Stomach (tissue), 9 donors: ENCODE results near the gene PCLAF. TPM values are rescaled to one million over a fixed set of nuclear protein-coding genes. Genes with fewer than 3 reads are reported as not detected.
"Not testable (repeated sequence)": the region's sequence is repeated elsewhere in the genome, so short reads cannot be mapped to it uniquely, and the experiment has no call there.

Experiments
- DNase-seq, 2 donors: peaks; one replicate each; pipeline versions ENCODE4 v3.0.0 to v3.0.0-alpha.2; 2013 to 2019
- H3K27ac ChIP-seq, 5 donors: fragments of 200-600 bp in 4 of 5; sonication (generic) in 4 of 5; one replicate each; pipeline ENCODE4 v1.5.1; 2013 to 2019; ENCODE audit warnings: mild to moderate bottlenecking in 1 of 5, moderate library complexity in 1 of 5
- H3K27me3 ChIP-seq, 3 donors: fragments of 200-600 bp; sonication (generic); one replicate each; pipeline ENCODE4 v1.5.1; 2017 to 2019; ENCODE audit warnings: mixed run types in 1 of 3
- H3K36me3 ChIP-seq, 4 donors: fragments of 200-600 bp; sonication (generic); 1 replicate in 3 of 4; 2 replicates in 1 of 4; pipeline ENCODE4 v1.5.1; 2016 to 2019
- H3K4me1 ChIP-seq, 4 donors: fragments of 200-600 bp; sonication (generic); one replicate each; pipeline ENCODE4 v1.5.1; 2016 to 2019
- H3K4me3 ChIP-seq, 4 donors: fragments of 200-600 bp; sonication (generic) in 3 of 4; one replicate each; pipeline ENCODE4 v1.5.1; 2016 to 2019; ENCODE audit warnings: mild to moderate bottlenecking in 1 of 4
- H3K9me3 ChIP-seq, 4 donors: fragments of 200-600 bp; sonication (generic); one replicate each; pipeline ENCODE4 v1.5.1; 2016 to 2019
- EP300 ChIP-seq: sonication (generic); formaldehyde crosslinking; IDR thresholded peaks from one replicate; pipeline ENCODE4 v1.6.1; 2017; ENCODE audit warnings: antibody characterized with exemption
- POLR2A ChIP-seq, 4 donors: fragments of 450-650 bp; IDR thresholded peaks; one replicate each; pipeline ENCODE4 v1.6.1; 2016; ENCODE audit warnings: antibody characterized with exemption in 4 of 4, control low read depth in 2 of 4, mild to moderate bottlenecking in 1 of 4, moderate library complexity in 1 of 4
- POLR2AphosphoS5 ChIP-seq, 3 donors: sonication (generic); formaldehyde crosslinking; IDR thresholded peaks; one replicate each; pipeline ENCODE4 v1.6.1; 2016; ENCODE audit warnings: antibody characterized with exemption in 3 of 3
- WGBS, 5 donors: extraction: QIAGEN DNeasy Blood & Tissue Kit in 3 of 5; methylation state at CpG; one replicate each; pipeline versions ENCODE4 v1.1.5 to v1.1.7; 2013 to 2018; 5-methylcytosine and 5-hydroxymethylcytosine counted together
- intact Hi-C: fragments of 100-400 bp; cut with DNase I; formaldehyde crosslinking; loops from one replicate; pipeline ENCODE4 v1.15.1; 2023; ENCODE audit warnings: low total_unique reads
- polyA plus RNA-seq, 3 donors: library from polyadenylated mRNA; stranded (reverse); fragments of 200-250 nt; gene quantifications; one replicate each; pipeline ENCODE4 v1.2.3, GENCODE V29; 2013
- total RNA-seq, 5 donors: library from RNA; depleted of rRNA; stranded (reverse); fragments of >200 nt; gene quantifications; one replicate each; pipeline versions ENCODE4 v1.1.0 to v1.2.3, GENCODE V29; 2014 to 2016
- TF ChIP-seq, protein P1 (sequence below), 7 experiments: fragments of 450-650 bp in 4 of 7; fragments of 200-600 bp in 3 of 7; sonication (generic) in 3 of 7; IDR thresholded peaks; one replicate each; pipeline ENCODE4 v1.5.1; 2016 to 2019; ENCODE audit warnings: antibody characterized with exemption in 7 of 7, control low read depth in 2 of 7, mild to moderate bottlenecking in 1 of 7
- donor health status: healthy with polysubstance abuse.
- donor health status: Bipolar disorder and iron deficiency.
- donor health status: healthy.

PCLAF gene
- total and polyA plus RNA-seq, 8 donors: 1.3 to 32.5 (median 18.6) TPM; not detected in 3

DNA sequence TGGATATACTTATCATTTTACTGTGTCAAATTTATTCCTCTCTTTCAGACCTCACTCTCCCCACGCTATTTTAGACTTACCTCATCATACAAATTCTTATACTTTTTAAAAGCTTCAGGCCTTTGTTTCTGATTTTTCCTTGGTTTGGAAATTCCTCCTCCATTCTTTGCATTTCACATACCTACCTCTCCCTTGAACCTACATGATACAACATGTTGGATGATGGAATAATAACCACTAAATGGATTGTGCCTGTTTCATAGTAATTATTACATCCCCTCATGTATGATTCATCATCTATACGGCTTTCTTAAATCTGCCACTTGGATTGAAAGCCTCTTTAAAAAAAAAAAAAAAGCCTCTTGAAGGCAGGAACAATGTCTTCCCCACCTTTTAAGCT, 31.0 kb upstream of the PCLAF start:
- intact Hi-C loops: no loop called here
- no peak overlapping the region for H3K27ac ChIP-seq
- H3K36me3 ChIP-seq: peaks cover 43 to 98% (median 93%) of the 10 kb centered on the region in 4 donors
- H3K4me3 ChIP-seq: no peak overlapping the region
- no peaks in the 10 kb centered on the region for H3K9me3 ChIP-seq
- no peaks in the 10 kb centered on the region for H3K4me1 ChIP-seq
- TF ChIP-seq, protein P1, sequence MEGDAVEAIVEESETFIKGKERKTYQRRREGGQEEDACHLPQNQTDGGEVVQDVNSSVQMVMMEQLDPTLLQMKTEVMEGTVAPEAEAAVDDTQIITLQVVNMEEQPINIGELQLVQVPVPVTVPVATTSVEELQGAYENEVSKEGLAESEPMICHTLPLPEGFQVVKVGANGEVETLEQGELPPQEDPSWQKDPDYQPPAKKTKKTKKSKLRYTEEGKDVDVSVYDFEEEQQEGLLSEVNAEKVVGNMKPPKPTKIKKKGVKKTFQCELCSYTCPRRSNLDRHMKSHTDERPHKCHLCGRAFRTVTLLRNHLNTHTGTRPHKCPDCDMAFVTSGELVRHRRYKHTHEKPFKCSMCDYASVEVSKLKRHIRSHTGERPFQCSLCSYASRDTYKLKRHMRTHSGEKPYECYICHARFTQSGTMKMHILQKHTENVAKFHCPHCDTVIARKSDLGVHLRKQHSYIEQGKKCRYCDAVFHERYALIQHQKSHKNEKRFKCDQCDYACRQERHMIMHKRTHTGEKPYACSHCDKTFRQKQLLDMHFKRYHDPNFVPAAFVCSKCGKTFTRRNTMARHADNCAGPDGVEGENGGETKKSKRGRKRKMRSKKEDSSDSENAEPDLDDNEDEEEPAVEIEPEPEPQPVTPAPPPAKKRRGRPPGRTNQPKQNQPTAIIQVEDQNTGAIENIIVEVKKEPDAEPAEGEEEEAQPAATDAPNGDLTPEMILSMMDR (IDR thresholded peaks at IDR 0.05): no peak
- TF ChIP-seq POLR2A (IDR thresholded peaks at IDR 0.05): no peak
- TF ChIP-seq POLR2AphosphoS5 (IDR thresholded peaks at IDR 0.05): no peak
- no peak for TF ChIP-seq EP300
- H3K27me3 ChIP-seq: no peaks in the 10 kb centered on the region
- WGBS, 5 donors: 83 to 95% (median 88%) methylated on average over 2 of the region's 2 CpGs
- no peak for DNase-seq

DNA sequence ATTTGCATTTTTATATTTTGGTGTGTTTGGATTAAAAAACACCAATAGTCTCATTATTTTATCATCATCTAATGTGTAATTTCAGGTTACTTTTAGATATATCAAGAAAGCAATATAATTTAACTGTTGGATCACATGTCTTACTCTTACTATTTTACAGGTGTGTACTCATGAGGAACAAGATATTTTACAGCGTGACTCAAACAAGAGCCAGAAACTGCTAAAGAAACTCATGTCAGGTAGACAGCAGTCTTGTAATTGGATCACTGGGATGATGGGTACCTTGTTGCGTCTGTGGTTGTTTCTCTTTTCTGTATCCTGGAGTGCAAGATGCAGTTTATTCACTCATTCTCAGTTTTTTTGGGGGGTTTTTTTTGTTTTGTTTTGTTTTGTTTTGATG, 19.3 kb upstream of the PCLAF start:
- intact Hi-C loops: no loop called here
- Histone ChIP-seq H3K9me3 (no peaks in the 10 kb centered on the region), H3K4me3 (no peak overlapping the region), H3K4me1 (no peaks in the 10 kb centered on the region), H3K27ac (no peak overlapping the region), H3K27me3 (no peaks in the 10 kb centered on the region), H3K36me3 (peaks cover 67 to 100% (median 99%) of the 10 kb centered on the region in 4 donors)
- 88 to 98% (median 93%) methylated on average over 2 of the region's 2 CpGs for WGBS, 5 donors
- no peak for DNase-seq
- TF ChIP-seq POLR2A (IDR thresholded peaks at IDR 0.05): no peak
- TF ChIP-seq, protein P1 (IDR thresholded peaks at IDR 0.05): no peak
- TF ChIP-seq POLR2AphosphoS5 (IDR thresholded peaks at IDR 0.05): no peak
- no peak for TF ChIP-seq EP300

DNA sequence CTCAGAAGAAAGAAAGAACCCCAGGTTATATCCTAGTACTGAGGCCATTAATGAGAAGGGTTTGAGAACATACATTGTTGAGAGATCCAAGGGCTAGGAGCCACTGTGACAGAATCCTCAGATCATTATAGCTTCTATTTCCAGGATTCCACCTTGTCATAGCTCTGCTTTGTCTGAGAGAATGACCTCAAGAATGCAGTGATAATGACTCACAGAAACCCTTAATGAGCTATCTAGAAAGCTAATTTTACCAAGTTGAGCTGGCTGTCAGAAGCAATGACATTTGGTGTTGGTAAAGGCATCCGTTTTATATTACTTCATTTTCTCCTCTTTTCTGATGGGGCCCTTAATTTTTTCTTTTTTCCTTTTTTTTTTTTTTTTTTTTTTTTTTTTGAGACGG, 17.3 kb upstream of the PCLAF start:
- Histone ChIP-seq H3K27me3 (no peaks in the 10 kb centered on the region), H3K36me3 (peaks cover 73 to 100% (median 99%) of the 10 kb centered on the region in 4 donors), H3K27ac (no peak overlapping the region), H3K9me3 (no peaks in the 10 kb centered on the region), H3K4me1 (no peaks in the 10 kb centered on the region), H3K4me3 (no peak overlapping the region)
- intact Hi-C loops: no loop called here
- WGBS, 5 donors: 91 to 98% (median 96%) methylated on average over 2 of the region's 2 CpGs
- TF ChIP-seq POLR2A (IDR thresholded peaks at IDR 0.05): no peak
- TF ChIP-seq EP300: no peak
- no peak for TF ChIP-seq POLR2AphosphoS5 (IDR thresholded peaks at IDR 0.05)
- TF ChIP-seq, protein P1 (IDR thresholded peaks at IDR 0.05): no peak
- DNase-seq: no peak

DNA sequence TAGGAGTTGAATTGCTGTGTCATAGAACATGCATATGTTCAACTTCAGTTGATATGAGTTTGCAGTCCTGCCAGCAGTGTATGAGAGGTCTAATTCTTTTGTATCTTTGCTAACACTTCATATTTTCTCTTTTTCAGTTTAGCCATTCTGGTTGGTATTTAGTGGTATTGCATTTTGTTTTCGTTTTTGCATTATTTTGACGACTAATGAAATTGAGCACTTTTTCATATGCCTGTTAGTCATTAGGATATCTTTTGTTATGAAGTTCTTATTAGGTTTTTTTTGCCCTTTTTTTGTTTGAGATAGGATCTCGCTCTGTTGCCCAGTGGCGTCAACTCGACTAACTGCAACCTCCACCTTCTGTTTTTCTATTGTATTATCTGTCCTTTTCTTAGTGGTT, 15.5 kb upstream of the PCLAF start:
- H3K36me3 ChIP-seq: peaks cover 64 to 95% (median 90%) of the 10 kb centered on the region in 4 donors
- no peaks in the 10 kb centered on the region for H3K9me3 ChIP-seq
- DNase-seq: no peak
- 92 to 96% (median 93%) methylated on average over 5 of the region's 5 CpGs for WGBS, 5 donors
- H3K4me1 ChIP-seq: no peaks in the 10 kb centered on the region
- no peak overlapping the region for H3K4me3 ChIP-seq
- TF ChIP-seq, protein P1 (IDR thresholded peaks at IDR 0.05): no peak
- TF ChIP-seq POLR2A (IDR thresholded peaks at IDR 0.05) (no peak), EP300 (no peak), POLR2AphosphoS5 (IDR thresholded peaks at IDR 0.05) (no peak)
- intact Hi-C loops: no loop called here
- no peaks in the 10 kb centered on the region for H3K27me3 ChIP-seq
- no peak overlapping the region for H3K27ac ChIP-seq

DNA sequence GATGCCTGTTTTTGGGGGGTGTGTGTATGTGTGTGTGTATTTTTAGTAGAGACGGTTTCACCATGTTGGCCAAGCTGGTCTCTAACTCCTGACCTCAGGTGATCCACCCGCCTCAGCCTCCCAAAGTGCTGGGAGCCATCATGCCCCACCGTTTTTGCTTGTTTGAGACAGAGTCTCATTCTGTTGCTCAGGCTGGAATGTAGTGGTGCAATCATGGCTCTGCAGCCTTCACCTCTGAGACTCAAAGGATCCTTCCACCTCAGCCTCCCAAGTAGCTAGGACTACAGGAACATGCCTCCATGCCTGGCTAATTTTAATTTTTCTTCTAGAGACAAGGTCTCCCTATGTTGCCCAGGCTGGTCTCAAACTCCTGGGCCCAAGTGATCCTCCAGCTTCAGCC, 11.2 kb upstream of the PCLAF start:
- WGBS, 5 donors: 81 to 95% (median 85%) methylated on average over 3 of the region's 3 CpGs
- DNase-seq, intact Hi-C loops: not testable (repeated sequence)

More for the DNA sequence above, 11.2 kb upstream of the PCLAF start:
- H3K27me3 ChIP-seq, H3K9me3 ChIP-seq, H3K27ac ChIP-seq, H3K4me3 ChIP-seq: not testable (repeated sequence)
- Histone ChIP-seq H3K36me3 (peaks cover 28 to 61% (median 53%) of the 10 kb centered on the region in 4 donors), H3K4me1 (peaks cover 9 to 22% (median 18%) of the 10 kb centered on the region in 4 donors)
